Sigmoid colon (tissue), 7 donors: ENCODE data around the gene SERTM1. TPM values are rescaled to one million over a fixed set of nuclear protein-coding genes. Genes with fewer than 3 reads are reported as not detected.
A peak's percentile ranks its signal among the peaks of the same experiment; 100 is the strongest.

Experiments used
- DNase-seq: peaks from one replicate; pipeline ENCODE4 v3.0.0-alpha.2; 2019
- H3K27ac ChIP-seq, 4 donors: fragments of 200-600 bp; sonication (generic); one replicate each; pipeline ENCODE4 v1.5.1; 2016 to 2019; ENCODE audit warnings: mild to moderate bottlenecking in 1 of 4
- H3K27me3 ChIP-seq, 3 donors: fragments of 200-600 bp; sonication (generic); one replicate each; pipeline ENCODE4 v1.5.1; 2019; ENCODE audit warnings: mild to moderate bottlenecking in 1 of 3
- H3K36me3 ChIP-seq, 4 donors: fragments of 200-600 bp; sonication (generic); one replicate each; pipeline ENCODE4 v1.5.1; 2016 to 2019
- H3K4me1 ChIP-seq, 4 donors: fragments of 200-600 bp; sonication (generic); one replicate each; pipeline ENCODE4 v1.5.1; 2017 to 2019
- H3K4me3 ChIP-seq, 4 donors: fragments of 200-600 bp; sonication (generic); one replicate each; pipeline ENCODE4 v1.5.1; 2017 to 2019; ENCODE audit warnings: mild to moderate bottlenecking in 2 of 4, moderate library complexity in 1 of 4
- H3K9me3 ChIP-seq, 4 donors: fragments of 200-600 bp in 3 of 4; sonication (generic) in 3 of 4; one replicate each; pipeline versions ENCODE4 v1.5.1 to v1.6.1; 2013 to 2019
- CTCF ChIP-seq, 4 experiments: fragments of 450-650 bp in 3 of 4; fragments of 200-600 bp in 1 of 4; IDR thresholded peaks; one replicate each; pipeline ENCODE4 v1.5.1; 2016 to 2019; ENCODE audit warnings: antibody characterized with exemption in 4 of 4, mild to moderate bottlenecking in 3 of 4, moderate library complexity in 2 of 4
- EP300 ChIP-seq, 4 donors: sonication (generic); formaldehyde crosslinking; IDR thresholded peaks; one replicate each; pipeline ENCODE4 v1.6.1; 2017; ENCODE audit warnings: antibody characterized with exemption in 4 of 4
- POLR2A ChIP-seq, 2 donors: fragments of 450-650 bp; IDR thresholded peaks; one replicate each; pipeline ENCODE4 v1.6.1; 2016; ENCODE audit warnings: antibody characterized with exemption in 2 of 2, mild to moderate bottlenecking in 2 of 2, moderate library complexity in 2 of 2
- POLR2AphosphoS5 ChIP-seq, 4 donors: sonication (generic); formaldehyde crosslinking; IDR thresholded peaks; one replicate each; pipeline ENCODE4 v1.6.1; 2017; ENCODE audit warnings: antibody characterized with exemption in 4 of 4
- WGBS, 2 donors: extraction: QIAGEN DNeasy Blood & Tissue Kit; methylation state at CpG; one replicate each; pipeline ENCODE4 v1.1.7; 2013; 5-methylcytosine and 5-hydroxymethylcytosine counted together
- intact Hi-C: fragments of 100-400 bp; cut with DNase I; formaldehyde crosslinking; loops from one replicate; pipeline ENCODE4 v1.15.1; 2023
- polyA plus RNA-seq, 3 donors: library from polyadenylated mRNA; stranded (reverse); fragments of 200-250 nt; gene quantifications; one replicate each; pipeline ENCODE4 v1.2.3, GENCODE V29; 2013
- total RNA-seq, 4 donors: library from RNA; depleted of rRNA; stranded (reverse); fragments of >200 nt; gene quantifications; one replicate each; pipeline ENCODE4 v1.1.0, GENCODE V29; 2016
- donor health status: healthy with polysubstance abuse.
- donor health status: Bipolar disorder and iron deficiency.
- donor health status: healthy.

SERTM1 gene
- total RNA-seq (1 to 10 TPM in 1 of 4 donors, under 1 TPM in 3; 0.14 to 1.7 (median 0.34) TPM), polyA plus RNA-seq (under 1 TPM in 1 of 3 donors, not detected in 2; 0.13 TPM)

GRCh38 chr13:36673838-36674326 is at the start of gene SERTM1:
SERTM1 (plus strand) TSS chr13:36674020; CDS start chr13:36695079, 21,059 bp downstream.
- WGBS, 2 donors: 2 to 6% methylated on average over 56 of the region's 56 CpGs
- Histone ChIP-seq H3K4me1 (peaks cover 0 to 13% (median 6%) of the 10 kb centered on the region in 4 donors), H3K27me3 (peaks cover 8 to 46% (median 25%) of the 10 kb centered on the region in 3 donors), H3K9me3 (no peaks in the 10 kb centered on the region), H3K27ac (no peak within 1 kb of the TSS), H3K36me3 (no peaks in the 10 kb centered on the region), H3K4me3 (peak within 1 kb of the TSS in 2 of 4 donors; percentile 30 to 36)
- intact Hi-C loops: no loop called here
- DNase-seq: no peak
- TF ChIP-seq EP300 (IDR thresholded peaks at IDR 0.05): no peak
- TF ChIP-seq CTCF (IDR thresholded peaks at IDR 0.05): no peak
- TF ChIP-seq POLR2AphosphoS5 (IDR thresholded peaks at IDR 0.05): no peak
- no peak for TF ChIP-seq POLR2A (IDR thresholded peaks at IDR 0.05)

GRCh38 chr13:36628377-36629056 is 45.3 kb upstream of the SERTM1 start:
- TF ChIP-seq CTCF (IDR thresholded peaks at IDR 0.05) (no peak), EP300 (IDR thresholded peaks at IDR 0.05) (no peak), POLR2A (IDR thresholded peaks at IDR 0.05) (no peak), POLR2AphosphoS5 (IDR thresholded peaks at IDR 0.05) (no peak)
- Histone ChIP-seq H3K36me3 (no peaks in the 10 kb centered on the region), H3K4me3 (no peak overlapping the region), H3K27me3 (no peaks in the 10 kb centered on the region), H3K27ac (no peak overlapping the region), H3K4me1 (no peaks in the 10 kb centered on the region), H3K9me3 (no peaks in the 10 kb centered on the region)
- 73 to 79% methylated on average over 5 of the region's 5 CpGs for WGBS, 2 donors
- intact Hi-C loops: no loop called here
- no peak for DNase-seq

GRCh38 chr13:36629057-36629385 is 44.8 kb upstream of the SERTM1 start:
- no peaks in the 10 kb centered on the region for H3K27me3 ChIP-seq
- intact Hi-C loops: no loop called here
- H3K4me3 ChIP-seq: no peak overlapping the region
- no peaks in the 10 kb centered on the region for H3K9me3 ChIP-seq
- no peak overlapping the region for H3K27ac ChIP-seq
- no peaks in the 10 kb centered on the region for H3K36me3 ChIP-seq
- H3K4me1 ChIP-seq: no peaks in the 10 kb centered on the region
- no peak for DNase-seq
- WGBS, 2 donors: 46 to 76% methylated on average over 2 of the region's 2 CpGs
- TF ChIP-seq EP300 (IDR thresholded peaks at IDR 0.05): no peak
- TF ChIP-seq POLR2A (IDR thresholded peaks at IDR 0.05): no peak
- TF ChIP-seq CTCF (IDR thresholded peaks at IDR 0.05): no peak
- no peak for TF ChIP-seq POLR2AphosphoS5 (IDR thresholded peaks at IDR 0.05)

GRCh38 chr13:36630181-36630803 is 43.5 kb upstream of the SERTM1 start:
- Histone ChIP-seq H3K9me3 (no peaks in the 10 kb centered on the region), H3K27ac (no peak overlapping the region), H3K4me1 (no peaks in the 10 kb centered on the region), H3K4me3 (no peak overlapping the region), H3K36me3 (no peaks in the 10 kb centered on the region), H3K27me3 (no peaks in the 10 kb centered on the region)
- no peak for TF ChIP-seq EP300 (IDR thresholded peaks at IDR 0.05)
- no peak for TF ChIP-seq POLR2A (IDR thresholded peaks at IDR 0.05)
- TF ChIP-seq POLR2AphosphoS5 (IDR thresholded peaks at IDR 0.05): no peak
- TF ChIP-seq CTCF (IDR thresholded peaks at IDR 0.05): no peak
- no peak for DNase-seq
- WGBS, 2 donors: 91 to 94% methylated on average over 2 of the region's 2 CpGs
- intact Hi-C loops: no loop called here
